22Rv1 (cell line): Measurements from ENCODE around the gene NAB2.

Source experiments
- CTCF ChIP-seq: fragments of 450-650 bp; IDR thresholded peaks from 2 replicates; pipeline ENCODE4 v1.5.1; 2017; ENCODE audit warnings: mild to moderate bottlenecking
- ZFX ChIP-seq: fragments of 450-650 bp; IDR thresholded peaks from 2 replicates; pipeline ENCODE4 v1.6.1; 2017; ENCODE audit warnings: antibody characterized with exemption, borderline replicate concordance

GRCh38 chr12:57129321-57129842 is 40.5 kb downstream of the NAB2 start:
- no peak for TF ChIP-seq CTCF
- TF ChIP-seq ZFX, result no peak
